HL-60/S4 treated with retinoic acid at 250 ng/mL for 4 days and 3 days (cell line): ENCODE data around the gene PLEKHA4.

Experiments
- in situ Hi-C: fragments of 300-500 bp; cut with MboI; formaldehyde crosslinking; loops from 2 replicates; pipeline ENCODE4 v1.7.0; 2022; ENCODE audit warnings: low sequenced_read_pairs

Gene PLEKHA4

DNA sequence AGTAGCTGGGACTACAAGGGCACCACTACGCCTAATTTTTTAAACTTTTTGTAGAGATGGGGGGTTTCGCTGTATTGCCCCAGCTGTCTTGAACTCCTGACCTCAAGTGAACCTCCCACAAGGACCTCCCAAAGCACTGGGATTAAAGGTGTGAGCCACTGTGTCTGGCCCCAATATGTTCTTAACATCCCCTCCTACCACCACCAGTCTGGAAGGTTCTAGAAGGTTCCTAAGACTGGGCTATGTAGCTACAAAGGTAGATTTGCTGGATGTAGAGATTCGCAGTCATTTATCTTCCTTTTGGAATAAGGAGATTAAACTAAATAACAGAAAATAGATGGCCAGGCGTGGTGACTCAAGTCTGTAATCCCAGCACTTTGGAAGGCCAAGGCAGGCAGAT lies 37.5 kb downstream of the PLEKHA4 start:
- in situ Hi-C loops: no loop called here

DNA sequence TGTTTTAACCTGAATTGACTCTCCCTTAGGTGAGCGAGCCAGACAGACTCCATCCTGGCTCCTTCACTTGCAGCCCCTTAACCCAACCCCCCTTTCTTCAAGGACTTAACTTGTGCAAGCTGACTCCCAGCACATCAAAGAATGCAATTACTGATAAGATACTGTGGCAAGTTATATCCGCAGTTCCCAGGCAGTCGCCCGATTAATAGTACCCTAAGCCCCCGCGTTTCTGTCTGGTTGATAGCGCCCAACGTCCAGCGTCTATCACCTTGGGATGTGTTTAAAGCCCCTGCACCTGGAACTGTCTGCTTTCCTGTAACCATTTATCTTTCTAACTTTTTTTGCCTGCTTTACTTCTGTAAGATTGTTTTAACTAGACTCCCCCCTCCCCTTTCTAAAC lies 38.3 kb downstream of the PLEKHA4 start:
- in situ Hi-C loops: no loop called here

DNA sequence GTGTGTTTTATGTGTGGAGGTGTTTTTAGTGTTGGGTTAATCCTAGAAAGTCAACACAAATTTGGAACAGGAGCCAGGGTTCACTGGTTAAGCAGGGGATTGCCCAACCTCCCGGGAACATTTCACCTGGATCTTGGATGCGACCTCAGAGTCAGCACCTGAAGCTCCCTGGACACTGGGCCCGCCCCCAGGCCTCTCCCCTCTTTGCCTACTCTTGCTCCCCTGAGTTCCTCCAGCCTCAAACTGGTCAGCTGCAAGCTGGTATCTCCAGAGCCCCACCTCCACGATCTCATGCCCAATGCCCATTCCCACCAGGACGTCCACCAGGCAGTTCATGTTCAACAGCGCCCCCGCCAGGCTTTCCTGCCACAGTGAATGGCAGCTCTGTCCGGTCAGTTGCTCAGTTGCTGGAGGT lies 41.8 kb downstream of the PLEKHA4 start:
- in situ Hi-C loops: no loop called here

DNA sequence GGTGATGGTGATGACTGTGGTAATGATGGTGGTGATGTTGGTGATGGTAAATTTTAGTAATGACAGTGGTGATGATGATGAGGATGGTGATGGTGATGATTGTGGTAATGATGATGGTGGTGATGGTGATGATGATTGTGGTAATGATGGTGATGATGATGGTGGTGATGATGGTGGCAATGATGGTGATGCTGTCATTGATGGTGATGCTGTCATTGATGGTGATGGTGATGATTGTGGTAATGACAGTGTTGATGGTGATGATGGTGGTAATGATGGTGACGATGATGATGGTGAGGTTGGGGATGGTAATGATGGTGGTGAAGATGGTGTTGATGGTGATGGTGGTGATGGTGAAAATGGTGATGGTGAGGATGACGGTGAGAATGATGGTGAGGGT lies 45.9 kb downstream of the PLEKHA4 start:
- in situ Hi-C loops: no loop called here

DNA sequence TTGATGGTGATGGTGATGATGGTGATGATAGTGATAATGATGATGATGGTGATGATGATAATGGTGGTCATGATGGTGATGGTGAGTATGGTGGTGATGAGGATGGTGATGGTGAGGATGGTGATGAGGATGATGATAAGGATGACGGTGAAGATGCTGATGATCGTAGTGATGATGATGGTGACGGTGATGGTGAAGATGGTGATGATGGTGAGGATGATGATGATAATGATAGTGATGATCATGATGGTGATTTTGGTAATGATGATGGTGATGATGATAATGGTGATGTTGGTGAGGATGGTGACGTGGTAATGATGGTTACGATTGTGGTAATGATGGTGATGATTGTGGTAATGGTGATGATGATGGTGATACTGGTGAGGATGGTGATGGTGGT lies 46.8 kb downstream of the PLEKHA4 start:
- in situ Hi-C loops: no loop called here

DNA sequence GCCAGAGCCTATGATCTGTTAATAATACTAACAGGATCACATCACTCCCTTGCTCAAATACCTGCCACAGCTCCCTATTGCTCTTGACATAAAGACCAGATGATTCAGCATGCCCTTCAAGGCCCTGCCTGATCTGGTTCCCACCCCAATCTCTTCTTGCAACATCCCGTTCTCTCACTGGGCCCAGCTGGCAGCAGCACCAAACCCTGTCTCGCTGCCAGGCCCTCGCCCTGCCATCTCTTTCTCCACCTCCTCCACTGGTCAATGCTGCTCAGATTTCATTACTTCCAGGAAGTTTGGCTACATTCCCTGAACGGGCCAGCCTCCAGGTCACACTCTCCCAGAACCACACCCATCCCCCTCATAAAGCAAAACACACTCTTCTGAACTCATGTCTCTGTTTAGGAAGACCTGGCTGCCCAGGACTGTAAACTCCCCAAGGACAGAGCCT lies 49.0 kb downstream of the PLEKHA4 start:
- in situ Hi-C loops: no loop called here

DNA sequence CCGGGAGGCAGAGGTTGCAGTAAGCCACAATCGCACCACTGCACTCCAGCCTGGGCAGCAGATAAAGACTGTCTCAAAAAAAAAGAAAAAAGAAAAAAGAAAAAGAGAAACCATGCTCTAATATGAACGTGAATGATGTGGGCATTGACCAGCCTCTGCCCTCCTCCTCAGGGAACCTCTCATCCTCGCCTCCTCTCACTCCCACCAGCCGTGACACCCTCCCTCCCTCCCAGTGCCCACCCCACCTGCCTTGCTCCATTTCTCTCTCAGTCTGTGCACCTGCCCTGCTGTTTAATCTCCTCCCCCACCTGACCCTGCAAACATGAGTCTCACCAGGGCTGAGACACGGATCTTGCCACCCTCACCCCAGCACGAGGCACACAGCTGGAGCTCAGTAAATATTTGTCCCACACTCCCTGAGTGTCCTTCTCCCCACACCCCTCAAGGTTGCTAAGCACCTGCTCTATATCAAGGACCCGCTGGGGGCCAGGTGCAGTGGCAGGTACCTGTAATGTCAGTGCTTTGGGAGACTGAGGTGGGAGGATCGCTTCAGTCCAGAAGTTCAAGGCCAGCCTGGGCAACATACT lies 50.1 kb downstream of the PLEKHA4 start:
- in situ Hi-C loops: no loop called here

DNA sequence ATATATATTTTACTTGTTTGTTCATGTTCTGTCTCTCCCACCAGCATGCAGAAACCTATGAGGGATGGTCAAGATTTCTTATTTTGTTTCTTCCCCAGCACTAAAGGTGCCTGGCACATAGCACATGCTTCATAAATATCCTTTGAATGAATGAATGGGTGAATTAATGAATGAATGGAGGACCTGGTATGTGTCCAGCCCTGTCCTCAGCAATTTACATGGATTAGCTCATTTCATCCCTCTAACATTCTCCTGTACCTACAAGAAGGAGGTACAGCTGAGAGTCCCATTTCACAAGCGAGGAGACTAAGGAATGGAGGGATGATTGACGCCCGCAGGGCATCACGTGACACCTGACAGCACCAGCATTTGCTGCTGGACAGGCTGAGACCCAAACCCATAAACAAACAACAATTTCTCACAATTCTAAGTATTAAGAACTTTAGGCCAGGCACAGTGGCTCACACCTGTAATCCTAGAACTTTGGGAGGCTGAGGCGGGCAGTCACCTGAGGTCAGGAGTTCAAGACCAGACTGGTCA lies 50.8 kb downstream of the PLEKHA4 start:
- in situ Hi-C loops: no loop called here

DNA sequence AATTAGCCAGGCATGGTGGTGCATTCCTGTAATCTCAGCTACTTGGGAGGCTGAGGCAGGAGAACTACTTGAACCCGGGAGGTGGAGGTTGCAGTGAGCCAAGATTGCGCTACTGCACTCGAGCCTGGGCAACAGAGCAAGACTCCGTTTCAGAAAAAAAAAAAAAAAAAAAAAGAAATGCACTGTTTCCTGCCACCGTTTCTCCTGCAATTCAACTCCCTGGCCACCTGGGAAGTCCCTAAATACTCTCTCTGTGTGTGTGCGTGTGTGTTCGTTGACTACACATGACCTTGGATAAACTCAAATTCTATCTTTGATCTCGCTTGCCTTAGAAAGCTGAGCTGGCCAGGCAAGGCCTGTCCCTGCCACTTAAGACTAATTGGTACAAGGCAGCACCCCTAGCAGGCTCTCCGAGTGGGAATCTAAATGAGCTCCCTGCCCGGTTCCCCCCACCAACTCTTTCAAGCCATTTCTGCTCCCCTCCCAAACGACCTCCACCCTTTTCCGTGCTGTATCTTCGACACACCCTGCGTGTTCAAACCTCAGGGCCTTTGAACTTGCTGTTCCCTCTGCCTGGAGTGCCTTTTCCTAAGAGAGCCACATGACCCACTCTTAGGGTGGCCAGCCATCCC lies 52.4 kb downstream of the PLEKHA4 start:
- in situ Hi-C loops: no loop called here

DNA sequence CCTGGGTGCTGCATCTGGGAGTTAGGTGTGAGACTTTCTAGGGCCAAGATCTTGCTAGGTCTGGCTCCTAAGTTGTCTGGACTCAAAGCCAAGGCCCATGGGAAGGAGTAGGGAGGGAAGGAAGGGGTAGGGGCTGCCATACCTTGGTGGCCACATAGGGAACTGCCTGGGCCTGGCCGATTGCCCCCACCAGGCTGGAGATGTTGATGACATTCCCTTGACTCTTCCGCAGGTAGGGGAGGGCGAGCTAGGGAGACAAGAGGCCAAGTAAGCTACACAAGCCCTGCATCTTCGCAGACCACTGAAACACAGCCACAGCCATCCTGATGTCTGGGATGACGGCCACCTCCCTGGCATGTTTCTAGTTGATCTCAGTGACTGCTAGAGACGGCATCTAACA lies 53.5 kb downstream of the PLEKHA4 start:
- in situ Hi-C loops: no loop called here

DNA sequence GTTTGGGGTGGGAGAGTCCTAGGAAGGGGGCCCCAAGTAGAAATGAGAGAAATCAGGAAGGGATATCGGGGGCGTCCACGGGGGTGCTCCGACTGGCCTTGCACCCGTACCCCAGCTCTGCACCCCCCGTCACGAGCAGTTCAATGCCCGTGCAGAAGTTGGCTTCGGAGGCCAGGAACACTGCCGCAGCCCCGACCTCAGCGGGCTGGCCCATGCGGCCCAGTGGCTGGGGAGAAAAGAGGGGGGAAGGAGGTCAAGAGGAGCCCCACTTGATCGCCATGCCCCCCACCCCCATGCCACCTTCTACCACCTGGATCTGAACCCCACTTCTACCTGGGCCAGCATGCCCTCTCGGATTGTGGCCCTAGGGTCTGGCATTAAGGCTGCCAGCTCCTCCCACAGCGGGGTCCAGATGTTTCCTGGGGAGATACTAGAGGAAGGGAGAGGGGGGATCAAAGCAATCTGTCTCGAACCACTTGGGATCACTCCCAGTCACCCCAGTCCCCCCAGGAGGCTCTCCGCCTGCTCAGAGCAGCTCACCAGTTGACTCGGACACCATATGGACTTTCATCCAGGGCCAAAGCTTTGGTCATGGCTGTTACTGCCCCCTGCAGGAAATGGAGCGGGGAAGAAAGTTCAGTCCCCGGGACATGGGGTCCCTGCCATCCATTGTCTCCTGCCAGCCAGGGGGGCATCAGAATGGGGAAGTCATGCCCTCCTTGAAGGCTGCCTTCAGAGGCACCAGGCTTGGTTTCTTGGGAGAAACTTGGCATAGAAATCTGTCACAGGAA lies 55.1 kb downstream of the PLEKHA4 start:
- in situ Hi-C loops: no loop called here

DNA sequence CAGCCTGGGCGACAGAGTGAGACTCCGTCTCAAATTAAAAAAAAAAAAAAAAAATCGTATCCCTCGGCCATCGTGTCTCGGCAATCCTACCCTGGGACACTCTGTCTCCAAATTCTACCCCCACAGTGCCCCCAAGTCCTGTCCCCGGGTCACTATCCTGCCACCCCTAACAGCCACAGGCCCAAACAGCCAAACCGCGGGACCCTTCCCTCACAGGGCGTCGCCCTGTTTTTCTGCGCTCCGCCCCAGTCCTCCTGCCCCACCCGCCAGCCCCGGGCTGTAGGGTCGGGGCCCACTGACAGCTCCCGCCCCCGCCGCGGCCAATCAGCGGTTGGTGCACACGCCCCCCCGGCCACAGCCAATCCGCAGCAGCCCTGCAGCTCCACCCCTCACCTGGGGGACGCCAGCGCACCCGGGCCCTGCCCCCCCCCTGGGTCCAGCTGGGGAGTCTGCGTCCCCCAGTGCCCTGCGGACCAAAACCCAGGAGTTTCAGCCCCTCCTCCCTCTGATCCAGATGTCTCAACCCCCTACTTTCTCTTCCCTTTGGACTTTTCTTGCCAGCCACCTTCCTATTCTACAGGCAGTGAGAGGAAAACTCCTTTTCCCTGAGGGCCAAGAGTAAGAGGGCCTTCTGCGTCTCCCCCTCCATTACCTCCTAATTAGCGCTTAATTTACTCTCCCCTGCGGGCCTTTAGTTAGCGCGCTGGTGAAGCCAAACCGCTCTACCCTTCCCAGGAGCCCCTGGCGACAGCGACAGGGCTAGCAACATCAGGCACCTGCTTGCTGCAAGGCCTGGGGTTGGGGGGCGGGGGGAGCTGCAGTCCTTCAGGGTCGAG lies 56.1 kb downstream of the PLEKHA4 start:
- in situ Hi-C loops: no loop called here

DNA sequence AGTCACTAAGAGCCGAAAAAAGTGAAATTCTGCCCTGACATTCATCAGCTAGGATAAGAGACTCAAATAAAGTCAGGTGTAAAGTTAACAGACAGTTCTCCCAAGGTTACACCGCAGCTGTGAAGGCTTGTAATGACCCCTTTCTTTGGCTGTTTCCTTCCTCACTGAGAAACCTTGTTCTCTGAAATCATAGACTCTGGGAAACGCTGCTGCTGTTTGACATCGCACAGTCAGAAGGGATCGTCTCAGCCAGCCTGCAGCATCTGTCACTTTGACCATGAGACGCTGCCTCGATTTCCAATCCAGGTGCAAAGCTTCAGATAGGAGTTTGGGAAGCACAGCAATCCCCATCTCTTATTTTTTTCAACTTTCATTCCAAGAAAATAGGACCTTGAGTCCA lies 58.3 kb downstream of the PLEKHA4 start:
- in situ Hi-C loops: no loop called here

DNA sequence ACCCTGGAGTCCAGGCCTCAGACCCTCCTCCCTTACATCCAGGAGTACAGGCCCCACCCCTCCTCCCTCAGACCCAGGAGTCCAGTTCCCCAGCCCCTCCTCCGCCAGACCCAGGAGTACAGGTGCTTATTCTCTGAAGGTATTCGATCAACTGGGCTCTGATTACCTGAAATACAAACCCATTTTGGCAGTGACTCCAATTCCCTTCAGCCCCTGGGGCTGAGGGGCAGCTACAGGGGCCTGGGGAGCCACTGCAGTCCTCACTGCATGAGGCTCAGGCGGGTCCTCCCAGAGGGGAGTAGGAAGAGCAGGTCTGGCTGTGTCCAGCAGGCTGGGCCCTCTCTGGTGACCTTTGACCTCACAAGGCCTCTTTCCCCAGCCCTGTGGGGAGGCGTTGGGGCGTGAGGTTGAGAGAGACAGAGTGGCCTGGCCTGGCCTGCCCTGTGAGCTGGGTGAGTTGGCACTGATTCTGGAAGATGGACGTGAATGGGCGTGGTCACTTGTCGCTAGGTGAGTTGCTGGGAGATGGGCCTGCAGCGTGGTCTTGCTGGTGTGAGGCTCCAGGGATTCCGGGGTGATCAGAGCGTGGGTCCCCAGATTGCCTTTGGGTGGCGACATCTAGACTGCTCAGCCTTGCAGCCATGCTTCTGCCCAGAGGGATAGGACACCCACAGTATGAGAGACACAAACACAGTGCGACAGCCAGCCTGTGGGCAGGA lies 60.7 kb downstream of the PLEKHA4 start:
- in situ Hi-C loops: no loop called here

DNA sequence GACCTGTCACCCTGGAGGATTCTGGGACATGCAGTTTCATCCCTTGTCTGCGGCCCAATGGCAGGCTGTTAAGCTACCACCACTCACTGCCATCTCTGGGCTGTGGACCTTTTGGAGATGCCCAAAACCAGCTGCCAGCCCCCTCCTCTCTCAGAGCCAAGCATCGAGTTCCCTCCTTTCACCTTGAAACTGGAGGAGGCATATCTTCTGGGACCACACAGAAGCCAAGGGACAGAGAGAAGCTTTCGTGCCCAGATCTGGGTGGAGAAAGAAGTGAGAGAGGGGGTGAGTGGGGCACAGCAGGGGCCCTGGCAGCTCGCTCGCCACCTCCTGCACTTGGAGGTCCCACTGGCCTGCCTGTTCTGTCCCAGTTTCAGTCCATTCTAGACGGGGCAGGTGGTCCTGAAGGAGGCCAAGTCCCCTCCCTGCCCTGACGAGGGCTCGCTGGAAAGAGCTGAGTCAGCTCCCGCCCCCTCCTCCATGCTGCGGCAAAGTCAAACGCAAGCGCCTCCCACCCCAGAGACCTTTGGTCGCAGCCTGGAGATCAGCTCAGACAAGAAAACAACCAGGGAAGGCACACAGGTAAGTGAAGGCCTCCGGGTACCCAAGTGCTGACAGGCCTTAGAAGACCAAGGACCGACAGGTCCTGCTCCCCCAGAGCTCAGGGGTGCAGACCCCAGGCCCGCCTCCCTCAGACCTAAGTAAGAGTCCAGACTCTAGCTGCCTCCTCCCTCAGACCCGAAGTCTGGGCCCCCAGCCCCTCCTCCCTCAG lies 61.4 kb downstream of the PLEKHA4 start:
- in situ Hi-C loops: no loop called here

DNA sequence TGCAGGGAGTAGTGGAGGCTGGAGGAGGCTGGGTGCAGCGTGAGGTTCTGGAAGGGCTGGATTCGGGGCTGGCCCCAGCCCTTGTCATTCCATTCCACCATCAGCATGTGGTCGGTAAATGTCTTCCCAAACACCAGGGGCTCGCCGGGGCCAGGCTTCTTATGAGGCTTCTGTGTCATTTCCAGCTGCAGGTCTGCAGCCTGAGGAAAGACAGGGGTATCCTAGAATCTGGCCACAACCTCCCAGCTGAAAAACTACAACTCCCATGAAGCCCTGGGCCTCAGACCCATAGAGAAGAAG lies 61.9 kb downstream of the PLEKHA4 start:
- in situ Hi-C loops: no loop called here

DNA sequence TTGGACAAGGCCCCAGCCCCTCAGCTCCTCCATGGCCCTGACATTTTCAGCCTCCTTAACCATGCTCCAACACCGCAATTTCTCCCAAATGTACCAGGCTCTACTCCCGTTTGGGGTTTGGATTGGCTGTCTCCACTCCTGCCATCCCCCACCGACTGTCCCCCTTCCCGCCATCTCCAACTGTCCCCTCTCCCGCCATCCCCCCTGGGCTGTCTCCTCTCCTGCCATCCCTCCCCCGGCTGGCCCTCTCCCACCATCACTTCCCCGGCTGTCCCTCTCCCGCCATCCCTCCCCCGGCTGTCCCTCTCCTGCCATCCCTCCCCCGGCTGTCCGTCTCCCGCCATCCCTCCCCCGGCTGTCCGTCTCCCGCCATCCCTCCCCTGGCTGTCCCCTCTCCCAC lies 63.0 kb downstream of the PLEKHA4 start:
- in situ Hi-C loops: no loop called here

DNA sequence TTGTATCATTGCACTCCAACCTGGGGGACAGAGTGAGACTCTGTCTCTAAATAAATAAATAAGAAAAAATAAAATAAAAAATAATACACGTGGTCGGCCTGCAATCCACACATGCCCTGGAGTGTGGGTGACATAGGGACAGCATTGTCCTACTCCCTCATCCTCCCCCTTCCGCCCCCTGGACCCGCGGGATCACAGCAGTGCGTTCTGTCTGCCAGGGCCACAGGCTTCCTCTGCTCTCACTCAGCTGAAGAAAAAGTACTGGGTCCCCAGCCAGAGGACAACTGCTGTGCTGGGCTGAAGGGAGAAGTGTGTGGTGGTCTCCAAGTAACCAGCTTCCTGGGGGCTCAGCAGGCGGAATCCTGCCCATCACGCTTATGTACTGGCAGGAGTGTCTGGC lies 63.9 kb downstream of the PLEKHA4 start:
- in situ Hi-C loops: no loop called here

DNA sequence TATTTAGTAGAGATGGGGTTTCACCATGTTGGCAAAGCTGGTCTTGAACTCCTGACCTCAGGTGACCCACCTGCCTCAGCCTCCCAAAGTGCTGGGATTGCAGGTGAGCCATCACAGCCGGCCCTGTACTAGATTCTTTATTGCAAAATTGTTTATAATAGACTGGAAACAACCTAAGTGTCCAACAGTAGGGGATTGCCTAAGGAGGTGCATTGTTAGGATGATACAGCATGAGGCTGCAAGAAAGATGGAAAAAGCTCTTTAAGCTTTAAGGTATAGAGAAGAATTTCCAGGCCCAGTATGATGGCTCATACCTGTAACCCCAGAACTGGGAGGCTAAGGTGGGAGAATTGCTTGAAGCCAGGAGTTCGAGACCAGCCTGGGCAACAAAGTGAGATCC lies 65.8 kb downstream of the PLEKHA4 start:
- in situ Hi-C loops: no loop called here
